ENCODE results near the gene SDHAF2.

The SDHAF2 gene

DNA sequence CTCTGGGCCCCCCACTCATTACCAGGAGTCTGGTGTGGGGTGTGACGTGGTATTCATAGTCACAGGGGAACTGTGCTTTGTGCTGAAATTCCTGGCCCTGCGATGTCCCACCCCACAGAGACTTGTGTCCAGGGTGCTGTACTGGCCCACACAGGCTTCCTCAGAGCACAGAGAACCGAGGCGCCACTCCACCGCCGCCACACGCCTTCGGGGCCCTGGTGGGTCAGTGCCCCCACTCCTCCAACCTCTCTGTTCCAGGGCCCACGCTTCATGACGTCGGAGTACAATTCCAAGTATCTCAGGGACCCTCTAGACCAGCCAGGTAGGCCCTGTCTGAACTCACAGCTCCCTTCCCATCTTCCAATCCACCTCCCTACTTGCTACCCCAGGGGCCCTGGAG lies 55.2 kb downstream of the SDHAF2 start:
- Histone ChIP-seq H4K8ac (ENCODE audit: low read depth, low read length) (no peak overlapping the region), H3K4ac (ENCODE audit: low read depth, low read length) (no peak overlapping the region), H3K4me3 (ENCODE audit: low read depth, low read length) (no peak overlapping the region), H3K4me2 (ENCODE audit: low read length) (no peak overlapping the region), H2AFZ (ENCODE audit: insufficient read depth, low read length, poor library complexity) (no peak overlapping the region), H3K9me3 (ENCODE audit: insufficient read depth, low read depth, low read length) (peaks cover 2% of the 10 kb centered on the region), H3K18ac (ENCODE audit: low read length) (no peak overlapping the region), H3K79me1 (ENCODE audit: low read length) (peaks cover 12% of the 10 kb centered on the region), H3K27me3 (ENCODE audit: insufficient read depth, low read length) (no peaks in the 10 kb centered on the region), H2BK5ac (ENCODE audit: low read depth, low read length, poor library complexity) (no peak overlapping the region), H4K91ac (ENCODE audit: low read depth, low read length) (no peak overlapping the region), H3K4me1 (ENCODE audit: control insufficient read depth in 1 of 2, insufficient read depth in 2 of 2, low read length in 2 of 2) (peaks cover 24 to 25% of the 10 kb centered on the region in 2 experiments), H2BK12ac (ENCODE audit: low read length) (no peak overlapping the region), H3K79me2 (ENCODE audit: control insufficient read depth, insufficient read depth, low read length, poor library complexity) (no peaks in the 10 kb centered on the region), H3K27ac (ENCODE audit: low read depth, low read length) (no peak overlapping the region), H2BK120ac (ENCODE audit: insufficient read depth, low read length, poor library complexity) (no peak overlapping the region), H3K36me3 (ENCODE audit: control insufficient read depth in 1 of 2, insufficient read depth in 2 of 2, low read length in 2 of 2) (no peaks in the 10 kb centered on the region), H3K23ac (ENCODE audit: low read length) (no peak overlapping the region), H3K9ac (ENCODE audit: low read length) (no peak overlapping the region), H2AK5ac (ENCODE audit: low read length) (no peak overlapping the region), H4K12ac (ENCODE audit: low read depth, low read length) (no peak overlapping the region), H3K14ac (ENCODE audit: low read length) (no peak overlapping the region)
- no CpG with 5 or more reads among the region's 11 CpGs for WGBS (ENCODE audit: extremely low coverage, insufficient coverage, insufficient read length)
- DNase-seq = no peak

GRCh38 chr11:61486011-61486620 lies 56.2 kb downstream of the SDHAF2 start:
- H3K36me3 ChIP-seq (ENCODE audit: control insufficient read depth in 1 of 2, insufficient read depth in 2 of 2, low read length in 2 of 2) = no peaks in the 10 kb centered on the region
- H3K9me3 ChIP-seq (ENCODE audit: insufficient read depth, low read depth, low read length) = peaks cover 2% of the 10 kb centered on the region
- no peak overlapping the region for H3K18ac ChIP-seq (ENCODE audit: low read length)
- H3K27ac ChIP-seq (ENCODE audit: low read depth, low read length) = no peak overlapping the region
- no peak overlapping the region for H3K4me2 ChIP-seq (ENCODE audit: low read length)
- H4K12ac ChIP-seq (ENCODE audit: low read depth, low read length) = no peak overlapping the region
- H4K91ac ChIP-seq (ENCODE audit: low read depth, low read length) = no peak overlapping the region
- H3K79me1 ChIP-seq (ENCODE audit: low read length) = peaks cover 12% of the 10 kb centered on the region
- H4K8ac ChIP-seq (ENCODE audit: low read depth, low read length) = no peak overlapping the region
- H3K27me3 ChIP-seq (ENCODE audit: insufficient read depth, low read length) = no peaks in the 10 kb centered on the region
- no peaks in the 10 kb centered on the region for H3K79me2 ChIP-seq (ENCODE audit: control insufficient read depth, insufficient read depth, low read length, poor library complexity)
- peaks cover 20 to 26% of the 10 kb centered on the region in 2 experiments for H3K4me1 ChIP-seq (ENCODE audit: control insufficient read depth in 1 of 2, insufficient read depth in 2 of 2, low read length in 2 of 2)
- H3K23ac ChIP-seq (ENCODE audit: low read length) = no peak overlapping the region
- H2BK12ac ChIP-seq (ENCODE audit: low read length) = no peak overlapping the region
- H3K4me3 ChIP-seq (ENCODE audit: low read depth, low read length) = no peak overlapping the region
- no peak overlapping the region for H3K4ac ChIP-seq (ENCODE audit: low read depth, low read length)
- H3K14ac ChIP-seq (ENCODE audit: low read length) = no peak overlapping the region
- no peak overlapping the region for H2BK120ac ChIP-seq (ENCODE audit: insufficient read depth, low read length, poor library complexity)
- H2AFZ ChIP-seq (ENCODE audit: insufficient read depth, low read length, poor library complexity) = no peak overlapping the region
- H2BK5ac ChIP-seq (ENCODE audit: low read depth, low read length, poor library complexity) = no peak overlapping the region
- no CpG with 5 or more reads among the region's 6 CpGs for WGBS (ENCODE audit: extremely low coverage, insufficient coverage, insufficient read length)
- H2AK5ac ChIP-seq (ENCODE audit: low read length) = no peak overlapping the region
- DNase-seq = no peak
- H3K9ac ChIP-seq (ENCODE audit: low read length) = no peak overlapping the region

DNA sequence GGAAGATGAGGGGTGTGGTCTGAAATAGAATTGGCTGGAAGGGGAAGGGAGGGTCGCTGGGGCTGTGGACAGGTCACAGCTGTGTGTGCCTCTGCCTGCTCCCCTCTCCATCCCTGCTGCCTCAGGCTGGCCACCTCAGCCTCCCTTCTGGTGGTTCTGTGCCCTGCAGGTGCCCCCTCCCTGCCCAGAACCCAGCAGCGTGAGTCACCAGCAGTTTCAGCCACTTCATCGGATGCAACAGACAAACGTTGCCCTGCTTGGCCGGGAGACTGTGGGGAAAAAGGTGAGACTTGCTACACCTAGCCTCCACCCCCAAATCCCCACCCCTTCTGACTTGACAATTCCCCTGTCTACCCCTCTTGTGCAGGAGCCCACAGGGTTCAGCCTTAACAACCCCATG lies 56.9 kb downstream of the SDHAF2 start:
- Histone ChIP-seq H3K27ac (ENCODE audit: low read depth, low read length) (no peak overlapping the region), H3K18ac (ENCODE audit: low read length) (no peak overlapping the region), H3K9ac (ENCODE audit: low read length) (no peak overlapping the region), H4K8ac (ENCODE audit: low read depth, low read length) (no peak overlapping the region), H3K4me3 (ENCODE audit: low read depth, low read length) (peak overlapping the region; percentile 46), H2BK5ac (ENCODE audit: low read depth, low read length, poor library complexity) (no peak overlapping the region), H3K79me2 (ENCODE audit: control insufficient read depth, insufficient read depth, low read length, poor library complexity) (no peaks in the 10 kb centered on the region), H2BK12ac (ENCODE audit: low read length) (no peak overlapping the region), H3K23ac (ENCODE audit: low read length) (no peak overlapping the region), H2AFZ (ENCODE audit: insufficient read depth, low read length, poor library complexity) (no peak overlapping the region), H3K9me3 (ENCODE audit: insufficient read depth, low read depth, low read length) (peaks cover 2% of the 10 kb centered on the region), H3K4me1 (ENCODE audit: control insufficient read depth in 1 of 2, insufficient read depth in 2 of 2, low read length in 2 of 2) (peaks cover 16 to 25% of the 10 kb centered on the region in 2 experiments), H3K27me3 (ENCODE audit: insufficient read depth, low read length) (no peaks in the 10 kb centered on the region), H4K91ac (ENCODE audit: low read depth, low read length) (no peak overlapping the region), H2AK5ac (ENCODE audit: low read length) (no peak overlapping the region), H4K12ac (ENCODE audit: low read depth, low read length) (no peak overlapping the region), H3K36me3 (ENCODE audit: control insufficient read depth in 1 of 2, insufficient read depth in 2 of 2, low read length in 2 of 2) (no peaks in the 10 kb centered on the region), H3K4me2 (ENCODE audit: low read length) (no peak overlapping the region), H3K14ac (ENCODE audit: low read length) (no peak overlapping the region), H3K4ac (ENCODE audit: low read depth, low read length) (no peak overlapping the region), H3K79me1 (ENCODE audit: low read length) (peaks cover 12% of the 10 kb centered on the region), H2BK120ac (ENCODE audit: insufficient read depth, low read length, poor library complexity) (no peak overlapping the region)
- WGBS (ENCODE audit: extremely low coverage, insufficient coverage, insufficient read length) = no CpG with 5 or more reads among the region's 5 CpGs
- no peak for DNase-seq

DNA sequence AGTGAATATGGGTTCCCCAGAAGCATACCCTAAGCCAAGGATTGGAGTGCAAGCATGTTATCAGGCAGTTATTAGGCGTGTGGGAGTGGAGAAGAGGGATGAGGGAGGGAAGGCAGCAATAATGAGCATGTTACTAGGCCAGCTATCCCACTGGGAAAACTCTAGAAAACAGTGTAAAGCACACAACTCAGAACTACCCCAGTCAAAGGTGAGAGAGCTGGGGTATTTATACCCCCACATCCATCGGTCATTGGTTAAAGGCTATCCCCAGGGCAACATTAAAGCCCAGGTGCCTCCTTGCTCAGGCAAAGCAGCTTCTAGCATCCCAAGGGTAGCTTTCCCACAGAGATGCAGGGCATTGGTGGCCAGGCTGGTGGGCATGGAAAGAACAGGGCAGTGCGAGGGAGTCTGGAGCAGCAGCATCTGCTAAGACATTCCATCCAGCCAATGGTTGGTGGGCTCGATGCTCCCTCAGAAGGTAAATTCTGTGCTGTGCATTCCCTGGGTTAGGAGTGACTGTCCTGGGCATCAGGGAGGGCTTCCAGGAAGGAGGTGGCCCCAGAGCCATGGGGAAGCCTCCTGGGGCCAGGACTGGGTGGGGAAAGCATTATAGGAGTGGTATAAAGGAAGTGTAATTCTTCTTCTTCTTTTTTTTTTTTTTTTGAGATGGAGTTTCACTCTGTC lies 57.6 kb downstream of the SDHAF2 start:
- no peak overlapping the region for H2AK5ac ChIP-seq (ENCODE audit: low read length)
- WGBS (ENCODE audit: extremely low coverage, insufficient coverage, insufficient read length) = no CpG with 5 or more reads among the region's 4 CpGs

More for the DNA sequence above, 57.6 kb downstream of the SDHAF2 start:
- Histone ChIP-seq H4K91ac (ENCODE audit: low read depth, low read length) (no peak overlapping the region), H3K4me1 (ENCODE audit: control insufficient read depth in 1 of 2, insufficient read depth in 2 of 2, low read length in 2 of 2) (peaks cover 16 to 23% of the 10 kb centered on the region in 2 experiments), H3K36me3 (ENCODE audit: control insufficient read depth in 1 of 2, insufficient read depth in 2 of 2, low read length in 2 of 2) (no peaks in the 10 kb centered on the region), H3K14ac (ENCODE audit: low read length) (no peak overlapping the region), H4K12ac (ENCODE audit: low read depth, low read length) (no peak overlapping the region), H3K18ac (ENCODE audit: low read length) (no peak overlapping the region), H2BK12ac (ENCODE audit: low read length) (no peak overlapping the region), H3K9ac (ENCODE audit: low read length) (no peak overlapping the region), H3K27me3 (ENCODE audit: insufficient read depth, low read length) (no peaks in the 10 kb centered on the region), H3K27ac (ENCODE audit: low read depth, low read length) (no peak overlapping the region), H3K23ac (ENCODE audit: low read length) (no peak overlapping the region), H3K9me3 (ENCODE audit: insufficient read depth, low read depth, low read length) (peaks cover 2% of the 10 kb centered on the region), H2BK120ac (ENCODE audit: insufficient read depth, low read length, poor library complexity) (no peak overlapping the region), H3K4me3 (ENCODE audit: low read depth, low read length) (no peak overlapping the region), H4K8ac (ENCODE audit: low read depth, low read length) (no peak overlapping the region), H3K4me2 (ENCODE audit: low read length) (no peak overlapping the region), H3K79me2 (ENCODE audit: control insufficient read depth, insufficient read depth, low read length, poor library complexity) (no peaks in the 10 kb centered on the region), H2AFZ (ENCODE audit: insufficient read depth, low read length, poor library complexity) (no peak overlapping the region), H3K79me1 (ENCODE audit: low read length) (peaks cover 12% of the 10 kb centered on the region), H3K4ac (ENCODE audit: low read depth, low read length) (no peak overlapping the region), H2BK5ac (ENCODE audit: low read depth, low read length, poor library complexity) (no peak overlapping the region)
- no peak for DNase-seq
